Esophagus muscularis mucosa (tissue), 3 donors: ENCODE measurements around the gene POMT1.
A peak's percentile ranks its signal among the peaks of the same experiment; 100 is the strongest.

Experiments used
- CTCF ChIP-seq, 3 experiments: fragments of 200-600 bp in 2 of 3; fragments of 450-650 bp in 1 of 3; sonication (generic) in 2 of 3; IDR thresholded peaks; one replicate each; pipeline ENCODE4 v1.5.1; 2017 to 2019; ENCODE audit warnings: antibody characterized with exemption in 3 of 3, mild to moderate bottlenecking in 2 of 3, moderate library complexity in 1 of 3
- POLR2A ChIP-seq: fragments of 450-650 bp; IDR thresholded peaks from one replicate; pipeline ENCODE4 v1.6.1; 2017; ENCODE audit warnings: antibody characterized with exemption, moderate library complexity, mild to moderate bottlenecking, low read depth
- POLR2AphosphoS5 ChIP-seq, 2 donors: sonication (generic); formaldehyde crosslinking; IDR thresholded peaks; one replicate each; pipeline ENCODE4 v1.6.1; 2017; ENCODE audit warnings: antibody characterized with exemption in 2 of 2

- TF ChIP-seq CTCF (IDR thresholded peaks at IDR 0.05) (no peak), POLR2A (no peak), POLR2AphosphoS5 (IDR thresholded peaks at IDR 0.05) (peak; percentile 78 to 86)
Measured at GRCh38 chr9:131483319-131484050, 19.2 kb upstream of the POMT1 start.
